HUES64 (cell line): ENCODE measurements around the gene RNASE13.

ENCODE experiments used
- H3K27ac ChIP-seq: 2 replicates; pipeline ENCODE4 v1.7.0; 2013; ENCODE audit warnings: low read depth, low read length, inconsistent platforms
- H3K27me3 ChIP-seq: 2 replicates; pipeline ENCODE4 v1.6.1; 2013; ENCODE audit warnings: mild to moderate bottlenecking, low read length; ENCODE audit not compliant: insufficient read depth
- H3K36me3 ChIP-seq: 2 replicates; pipeline ENCODE4 v1.6.1; 2013; ENCODE audit warnings: mild to moderate bottlenecking, low read length; ENCODE audit not compliant: insufficient read depth
- H3K4me1 ChIP-seq: 2 replicates; pipeline ENCODE4 v1.6.1; 2013; ENCODE audit warnings: mild to moderate bottlenecking, low read length, moderate library complexity; ENCODE audit not compliant: insufficient read depth
- H3K4me3 ChIP-seq: 2 replicates; pipeline ENCODE4 v1.5.1; 2013; ENCODE audit warnings: mild to moderate bottlenecking, low read length, moderate library complexity
- H3K9ac ChIP-seq: 2 replicates; pipeline ENCODE4 v1.6.1; 2013; ENCODE audit warnings: mild to moderate bottlenecking, low read depth, low read length
- H3K9me3 ChIP-seq: 2 replicates; pipeline ENCODE4 v1.6.1; 2013; ENCODE audit warnings: low read depth, low read length; ENCODE audit not compliant: insufficient read depth
- WGBS: fragments of 150-250, 120-280 bp; methylation state at CpG from one replicate; pipeline ENCODE4 v1.1.7; 2013; ENCODE audit warnings: missing lambda C conversion rate; 5-methylcytosine and 5-hydroxymethylcytosine counted together

Gene RNASE13

GRCh38 chr14:21025371-21026273, 9.0 kb downstream of the RNASE13 start:
- no peaks in the 10 kb centered on the region for H3K9me3 ChIP-seq
- H3K27me3 ChIP-seq, result peaks cover 41% of the 10 kb centered on the region
- WGBS, result 2% methylated on average over 50 of the region's 58 CpGs
- H3K36me3 ChIP-seq, result no peaks in the 10 kb centered on the region
- peak overlapping the region; percentile 76 for H3K4me3 ChIP-seq
- H3K27ac ChIP-seq, result peak overlapping the region; percentile 90; the same call in 1 of the 2 replicates
- H3K9ac ChIP-seq, result peak overlapping the region; percentile 68; the same call in 1 of the 2 replicates
- peaks cover 25% of the 10 kb centered on the region for H3K4me1 ChIP-seq

DNA sequence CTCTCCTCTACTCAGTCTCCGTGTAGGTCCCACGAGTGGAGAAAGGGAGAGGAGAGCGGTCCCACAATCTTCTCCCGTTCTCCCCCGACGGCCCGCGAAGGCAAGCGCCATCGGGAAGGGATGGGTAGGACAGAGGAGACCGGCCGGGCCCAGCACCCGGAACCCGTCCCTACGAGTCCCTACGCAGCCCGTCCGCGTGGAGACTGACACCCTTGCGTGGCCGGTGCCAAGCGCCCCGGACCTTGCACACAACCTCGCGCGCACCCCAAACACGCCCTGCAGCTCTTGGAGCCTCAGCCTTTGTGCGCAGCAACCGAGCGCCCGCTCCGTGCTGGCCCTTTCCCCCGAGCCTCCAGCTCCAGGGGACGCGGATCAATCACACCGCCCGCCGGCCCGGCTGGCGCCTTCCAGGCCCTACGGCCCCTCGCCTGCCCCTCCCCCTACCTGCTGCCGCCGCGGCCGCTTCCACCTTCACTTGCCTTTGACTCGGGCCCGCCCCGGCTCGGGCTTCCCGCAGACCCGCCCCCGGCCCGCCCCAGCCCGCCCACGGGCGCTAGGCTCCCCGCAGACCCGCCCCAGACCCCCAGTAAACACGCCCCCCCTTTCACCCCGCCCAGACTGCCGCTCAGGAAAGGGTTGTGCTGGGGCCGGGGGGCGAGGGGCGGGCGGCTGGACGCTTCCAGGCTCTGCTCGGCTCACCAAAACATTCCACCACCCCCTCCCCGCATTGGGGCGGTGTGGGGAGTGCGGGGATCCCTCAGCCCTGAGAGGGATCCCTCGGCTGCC, 9.8 kb downstream of the RNASE13 start, which contains the start of gene NDRG2:
Gene NDRG2 (minus strand): TSS at position 477 of the 786 bp plus-strand sequence. CDS start 1,746 bp downstream, outside the sequence.
- peak within 1 kb of the TSS; percentile 85 for H3K4me3 ChIP-seq
- H3K9me3 ChIP-seq, result no peaks in the 10 kb centered on the region
- peak within 1 kb of the TSS; percentile 90; the same call in 1 of the 2 replicates for H3K27ac ChIP-seq
- peaks cover 25% of the 10 kb centered on the region for H3K4me1 ChIP-seq
- peak within 1 kb of the TSS; percentile 70 for H3K9ac ChIP-seq
- WGBS, result under 1% methylated on average over 67 of the region's 72 CpGs
- peaks cover 41% of the 10 kb centered on the region for H3K27me3 ChIP-seq
- H3K36me3 ChIP-seq, result no peaks in the 10 kb centered on the region

DNA sequence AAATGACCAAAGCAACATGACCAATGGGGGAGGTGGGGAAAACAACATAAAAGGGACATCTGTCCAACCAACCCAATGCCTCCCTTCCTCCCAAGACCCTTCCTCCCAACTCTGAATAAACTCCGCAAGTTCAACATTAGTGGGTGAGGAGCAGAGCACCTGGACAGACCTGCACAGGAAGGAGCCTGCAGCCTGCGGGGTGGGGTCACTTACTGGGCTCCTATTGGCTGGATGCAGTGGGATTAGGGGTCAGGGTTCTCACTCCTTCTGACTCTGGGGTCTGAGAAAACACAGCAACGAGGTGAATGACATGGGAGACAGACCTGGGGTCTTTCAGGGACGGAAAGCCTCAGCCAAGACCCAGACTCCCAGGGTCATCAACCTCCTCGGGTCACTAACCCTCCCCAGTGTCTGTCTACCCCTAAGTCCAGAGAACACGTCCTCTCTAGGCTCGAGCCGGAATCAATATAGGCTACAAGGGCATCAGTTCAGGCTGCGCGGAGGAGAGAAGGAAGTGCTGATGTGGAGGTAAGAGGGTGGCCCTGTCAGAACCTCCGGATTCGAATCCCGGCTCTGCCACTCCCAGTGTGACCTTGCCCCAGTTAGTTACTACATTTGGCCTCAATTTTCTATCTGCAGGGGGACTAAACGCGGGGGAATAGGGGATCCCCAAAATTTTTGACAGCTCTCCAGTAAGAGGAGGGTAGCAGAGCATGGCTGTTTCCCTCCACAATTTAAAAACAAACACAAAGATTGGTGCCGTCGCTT, 10.6 kb downstream of the RNASE13 start:
- 27% methylated on average over 17 of the region's 17 CpGs for WGBS
- H3K27me3 ChIP-seq, result peaks cover 41% of the 10 kb centered on the region
- H3K9ac ChIP-seq, result peak overlapping the region; percentile 70
- H3K27ac ChIP-seq, result no peak overlapping the region
- peaks cover 25% of the 10 kb centered on the region for H3K4me1 ChIP-seq
- H3K36me3 ChIP-seq, result no peaks in the 10 kb centered on the region
- peak overlapping the region; percentile 85 for H3K4me3 ChIP-seq
- H3K9me3 ChIP-seq, result no peaks in the 10 kb centered on the region

DNA sequence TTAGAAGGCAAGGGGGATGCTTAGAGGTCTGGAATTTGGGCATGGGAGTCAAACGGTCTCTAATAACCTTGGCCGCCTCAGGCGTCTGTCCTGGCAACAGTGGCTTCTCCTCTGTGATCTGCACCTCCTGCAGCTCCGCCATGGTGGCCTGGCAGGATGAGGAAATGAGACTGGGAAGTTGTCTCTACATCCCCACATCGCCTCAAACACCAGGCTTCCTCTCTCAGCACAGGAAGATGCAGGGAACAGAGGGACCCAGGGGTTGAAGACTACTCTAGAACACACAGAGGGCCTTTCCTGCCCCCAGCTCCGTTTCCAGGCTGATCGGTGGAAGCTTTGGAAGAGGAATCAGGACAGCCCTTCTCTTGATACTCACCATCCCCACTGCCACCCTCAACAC, 11.4 kb downstream of the RNASE13 start:
- Histone ChIP-seq H3K9me3 (no peaks in the 10 kb centered on the region), H3K4me3 (no peak overlapping the region), H3K4me1 (peaks cover 25% of the 10 kb centered on the region), H3K27me3 (peaks cover 41% of the 10 kb centered on the region), H3K27ac (no peak overlapping the region), H3K9ac (no peak overlapping the region), H3K36me3 (no peaks in the 10 kb centered on the region)
- 80% methylated on average over 7 of the region's 7 CpGs for WGBS

- H3K4me3 ChIP-seq, result no peak overlapping the region
- no peak overlapping the region for H3K27ac ChIP-seq
- H3K4me1 ChIP-seq, result peaks cover 25% of the 10 kb centered on the region
- 87% methylated on average over 5 of the region's 5 CpGs for WGBS
- peaks cover 41% of the 10 kb centered on the region for H3K27me3 ChIP-seq
- H3K9me3 ChIP-seq, result no peaks in the 10 kb centered on the region
- no peak overlapping the region for H3K9ac ChIP-seq
- H3K36me3 ChIP-seq, result no peaks in the 10 kb centered on the region; the same call in 1 of the 2 replicates
Observed at GRCh38 chr14:21022686-21023085, 11.9 kb downstream of the RNASE13 start.

- H3K27me3 ChIP-seq, result peaks cover 35% of the 10 kb centered on the region
Observed at GRCh38 chr14:21020977-21021545, 13.5 kb downstream of the RNASE13 start.

DNA sequence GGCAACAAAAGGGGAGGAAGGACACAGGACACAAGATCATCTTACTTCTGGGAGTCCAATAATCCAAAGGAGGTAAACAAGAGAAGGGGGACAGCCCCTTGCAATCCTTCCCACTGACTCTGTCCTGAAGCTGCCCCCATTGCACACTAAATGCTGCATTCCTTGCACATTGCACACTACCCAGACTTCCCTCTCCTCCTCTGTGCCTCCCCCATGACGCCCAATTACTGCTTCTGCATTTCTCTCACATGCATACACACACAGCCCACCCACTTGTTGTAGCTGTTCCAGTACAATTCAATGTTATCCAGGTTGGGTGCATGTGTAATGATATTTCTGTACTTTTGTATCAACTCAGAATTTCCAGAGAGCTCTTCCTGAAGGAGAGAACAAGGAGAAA, 15.2 kb downstream of the RNASE13 start:
- 81% methylated on average over 1 of the region's 1 CpG for WGBS

More at GRCh38 chr14:21020977-21021545, 13.5 kb downstream of the RNASE13 start:
- 93% methylated on average over 4 of the region's 5 CpGs for WGBS
- Histone ChIP-seq H3K36me3 (no peaks in the 10 kb centered on the region; the same call in 1 of the 2 replicates), H3K4me1 (peaks cover 12% of the 10 kb centered on the region; the same call in 1 of the 2 replicates), H3K4me3 (no peak overlapping the region), H3K27ac (no peak overlapping the region), H3K9ac (no peak overlapping the region), H3K9me3 (no peaks in the 10 kb centered on the region)

GRCh38 chr14:21018781-21019180, 15.8 kb downstream of the RNASE13 start:
- Histone ChIP-seq H3K27me3 (peaks cover 19% of the 10 kb centered on the region), H3K9ac (no peak overlapping the region), H3K36me3 (no peaks in the 10 kb centered on the region; the same call in 1 of the 2 replicates), H3K9me3 (no peaks in the 10 kb centered on the region), H3K4me1 (peaks cover 14% of the 10 kb centered on the region; the same call in 1 of the 2 replicates), H3K27ac (no peak overlapping the region), H3K4me3 (no peak overlapping the region)
- 100% methylated on average over 3 of the region's 3 CpGs for WGBS

More for the DNA sequence above, 15.2 kb downstream of the RNASE13 start:
- Histone ChIP-seq H3K9ac (no peak overlapping the region), H3K36me3 (no peaks in the 10 kb centered on the region; the same call in 1 of the 2 replicates), H3K27ac (no peak overlapping the region), H3K4me1 (peaks cover 14% of the 10 kb centered on the region; the same call in 1 of the 2 replicates), H3K9me3 (no peaks in the 10 kb centered on the region), H3K4me3 (no peak overlapping the region), H3K27me3 (peaks cover 25% of the 10 kb centered on the region)

DNA sequence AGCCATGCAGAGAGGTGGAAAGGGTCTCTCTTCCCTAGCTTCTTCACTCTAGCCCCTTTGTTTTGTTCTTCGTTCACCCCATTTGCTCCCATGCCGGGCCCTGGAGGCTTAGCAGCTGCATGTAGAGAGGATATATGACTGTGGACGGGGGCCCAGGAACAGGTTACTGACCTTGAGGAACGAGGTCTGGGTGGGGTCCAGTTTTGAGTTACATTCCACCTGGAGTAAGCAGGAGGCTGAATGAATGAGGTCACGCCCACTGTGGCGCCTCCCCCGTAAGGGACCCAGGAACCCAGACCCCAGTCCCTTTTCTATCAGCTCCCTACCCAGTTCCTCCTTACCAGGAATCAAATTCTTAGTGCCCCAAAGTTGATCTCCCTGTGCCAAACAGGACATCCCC, 16.3 kb downstream of the RNASE13 start:
- Histone ChIP-seq H3K9me3 (no peaks in the 10 kb centered on the region), H3K4me3 (no peak overlapping the region), H3K4me1 (peaks cover 9% of the 10 kb centered on the region; the same call in 1 of the 2 replicates), H3K27me3 (peaks cover 14% of the 10 kb centered on the region), H3K36me3 (no peaks in the 10 kb centered on the region; the same call in 1 of the 2 replicates), H3K27ac (no peak overlapping the region), H3K9ac (no peak overlapping the region)
- WGBS, result 84% methylated on average over 7 of the region's 7 CpGs
